GM18519 (cell line): ENCODE data around the gene SS18L1.

Experiments used
- ATAC-seq: cut with Tn5 transposase; IDR thresholded peaks from one replicate; pipeline ENCODE4 v1.9.1; 2021; ENCODE audit warnings: mild to moderate bottlenecking, moderate library complexity; ENCODE audit not compliant: unreplicated experiment, low FRiP score

SS18L1 gene

GRCh38 chr20:62151835-62152364, 8.3 kb downstream of the SS18L1 start:
- ATAC-seq: no peak

- ATAC-seq: no peak
Observed at GRCh38 chr20:62155428-62156253, 12.1 kb downstream of the SS18L1 start.

GRCh38 chr20:62156254-62156556, 12.6 kb downstream of the SS18L1 start:
- ATAC-seq: no peak

GRCh38 chr20:62156592-62157386, 13.2 kb downstream of the SS18L1 start:
- ATAC-seq: no peak

GRCh38 chr20:62157387-62158087, 14.0 kb downstream of the SS18L1 start:
- no peak for ATAC-seq

- ATAC-seq: no peak
Observed at GRCh38 chr20:62158088-62158400, 14.5 kb downstream of the SS18L1 start.

DNA sequence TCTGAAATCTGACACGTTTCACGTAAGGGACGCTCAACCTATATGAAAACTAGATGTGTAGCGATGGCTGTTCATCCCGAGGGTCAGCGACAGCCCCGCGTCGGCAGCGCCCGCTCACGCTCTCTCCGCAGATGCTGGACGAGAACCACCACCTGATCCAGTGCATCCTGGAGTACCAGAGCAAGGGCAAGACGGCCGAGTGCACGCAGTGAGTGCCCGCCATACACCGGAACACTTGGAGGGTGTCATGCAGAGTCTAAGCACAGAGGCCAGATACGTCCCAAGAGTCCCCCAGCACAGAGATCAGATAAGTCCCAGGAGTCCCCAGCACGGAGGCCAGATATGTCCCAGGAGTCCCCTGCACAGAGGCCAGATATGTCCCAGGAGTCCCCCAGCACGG, 15.0 kb downstream of the SS18L1 start:
- ATAC-seq: no peak

DNA sequence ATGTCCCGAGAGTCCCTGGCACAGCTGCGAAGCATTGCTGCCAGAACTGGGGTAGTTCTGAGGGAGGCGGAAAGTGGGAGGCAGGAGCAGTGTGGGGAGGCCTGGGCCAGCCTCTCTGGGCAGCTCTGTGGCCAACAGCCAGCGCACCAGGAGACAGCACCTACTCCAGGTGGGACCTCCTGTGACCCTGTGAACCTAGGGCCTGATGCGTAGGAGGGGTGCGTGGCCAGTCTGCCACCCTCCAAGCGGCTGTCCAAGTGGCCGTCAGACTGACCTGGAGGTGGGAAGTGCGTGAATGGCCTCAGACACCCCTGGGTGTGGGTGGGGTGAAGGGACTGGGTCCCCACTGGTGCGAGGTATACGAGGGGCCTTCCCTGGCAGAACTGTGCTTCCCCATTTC, 15.5 kb downstream of the SS18L1 start:
- no peak for ATAC-seq

GRCh38 chr20:62159839-62160238, 16.3 kb downstream of the SS18L1 start:
- ATAC-seq: no peak

DNA sequence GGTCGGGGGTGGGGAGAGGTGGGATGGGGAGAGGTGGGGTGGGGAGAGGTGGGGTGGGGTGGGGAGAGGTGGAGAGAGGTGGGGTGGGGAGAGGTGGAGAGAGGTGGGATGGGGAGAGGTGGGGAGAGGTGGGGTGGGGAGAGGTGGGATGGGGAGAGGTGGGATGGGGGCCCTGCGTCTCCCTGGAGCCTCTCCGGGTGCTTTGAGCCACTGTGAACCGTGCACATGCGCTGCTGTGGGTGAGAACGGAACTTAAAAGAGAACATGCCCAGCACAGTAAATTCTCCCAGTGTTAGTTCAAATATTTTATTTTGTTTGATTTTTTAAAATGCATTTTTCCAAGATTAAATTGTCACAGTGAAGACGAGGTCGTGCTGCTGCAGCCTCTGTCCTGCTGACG, 16.7 kb downstream of the SS18L1 start:
- ATAC-seq: no peak

DNA sequence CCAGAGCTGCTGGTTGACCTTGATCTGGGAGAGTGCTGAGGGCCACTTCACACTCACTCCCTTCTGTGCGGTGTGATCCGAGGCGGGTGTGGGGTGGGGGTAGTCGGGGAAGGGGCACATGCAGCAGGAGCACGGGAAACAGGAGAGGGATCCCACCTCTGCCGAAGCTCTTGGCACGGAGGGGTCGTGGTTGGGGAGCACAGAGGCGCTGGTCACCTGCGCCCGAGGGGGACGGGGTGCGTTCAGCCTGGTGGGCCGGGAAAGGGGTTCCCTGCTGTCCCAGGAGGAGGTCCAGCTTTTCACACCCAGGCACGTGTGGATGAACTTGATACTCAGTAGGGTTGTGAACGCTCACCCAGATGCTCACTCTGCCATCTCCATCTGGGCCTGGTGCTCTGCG, 17.3 kb downstream of the SS18L1 start:
- ATAC-seq: no peak

DNA sequence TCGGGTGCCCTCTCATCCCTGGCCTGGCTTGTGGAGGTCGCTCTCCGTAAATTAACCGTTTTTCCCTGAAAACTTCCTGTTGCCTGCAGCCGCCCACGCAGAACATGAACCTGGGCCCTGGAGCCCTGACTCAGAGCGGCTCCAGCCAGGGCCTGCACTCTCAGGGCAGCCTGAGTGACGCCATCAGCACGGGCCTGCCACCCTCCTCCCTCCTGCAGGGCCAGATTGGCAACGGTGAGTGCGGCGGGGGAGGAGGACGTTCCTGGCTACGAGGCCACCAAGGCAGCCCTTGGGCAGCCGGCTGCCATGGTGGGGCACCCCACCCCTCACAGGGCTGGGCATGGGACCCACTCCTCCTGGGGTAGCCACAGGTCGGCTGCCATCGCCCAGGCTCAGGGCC, 17.8 kb downstream of the SS18L1 start:
- no peak for ATAC-seq

DNA sequence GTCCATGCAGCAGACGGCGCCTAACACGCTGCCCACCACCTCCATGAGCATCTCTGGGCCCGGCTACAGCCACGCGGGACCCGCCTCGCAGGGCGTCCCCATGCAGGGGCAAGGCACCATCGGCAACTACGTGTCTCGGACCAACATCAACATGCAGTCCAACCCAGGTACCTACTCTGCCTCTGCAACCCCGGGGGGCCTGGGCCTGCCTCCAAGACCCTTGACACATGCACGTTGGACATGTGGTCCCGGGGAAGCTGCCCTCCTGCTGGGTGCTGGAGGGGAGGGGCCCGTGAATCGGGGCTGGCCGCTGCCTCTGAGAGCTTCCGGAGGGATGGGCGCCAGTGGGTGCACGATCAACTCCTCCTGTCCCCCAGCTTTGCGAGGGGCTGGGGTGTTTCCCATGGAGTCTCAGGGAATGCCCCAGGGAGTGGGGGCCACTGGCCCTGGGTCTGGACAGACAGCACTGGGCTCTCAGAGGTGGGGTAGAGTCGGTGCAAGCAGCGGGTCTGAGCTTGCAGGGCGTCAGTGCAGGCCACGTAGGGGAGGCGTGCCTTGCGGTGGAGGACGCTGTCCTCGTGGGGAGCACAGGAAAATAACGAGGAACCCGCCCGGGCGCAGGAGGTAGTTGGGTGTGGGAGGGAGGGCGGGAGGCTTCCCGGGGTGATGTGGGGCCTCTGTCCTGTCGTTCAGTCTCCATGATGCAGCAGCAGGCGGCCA, 19.4 kb downstream of the SS18L1 start:
- no peak for ATAC-seq

- no peak for ATAC-seq
Observed at GRCh38 chr20:62163485-62163865, 19.9 kb downstream of the SS18L1 start.

GRCh38 chr20:62163986-62164762, 20.6 kb downstream of the SS18L1 start:
- no peak for ATAC-seq

DNA sequence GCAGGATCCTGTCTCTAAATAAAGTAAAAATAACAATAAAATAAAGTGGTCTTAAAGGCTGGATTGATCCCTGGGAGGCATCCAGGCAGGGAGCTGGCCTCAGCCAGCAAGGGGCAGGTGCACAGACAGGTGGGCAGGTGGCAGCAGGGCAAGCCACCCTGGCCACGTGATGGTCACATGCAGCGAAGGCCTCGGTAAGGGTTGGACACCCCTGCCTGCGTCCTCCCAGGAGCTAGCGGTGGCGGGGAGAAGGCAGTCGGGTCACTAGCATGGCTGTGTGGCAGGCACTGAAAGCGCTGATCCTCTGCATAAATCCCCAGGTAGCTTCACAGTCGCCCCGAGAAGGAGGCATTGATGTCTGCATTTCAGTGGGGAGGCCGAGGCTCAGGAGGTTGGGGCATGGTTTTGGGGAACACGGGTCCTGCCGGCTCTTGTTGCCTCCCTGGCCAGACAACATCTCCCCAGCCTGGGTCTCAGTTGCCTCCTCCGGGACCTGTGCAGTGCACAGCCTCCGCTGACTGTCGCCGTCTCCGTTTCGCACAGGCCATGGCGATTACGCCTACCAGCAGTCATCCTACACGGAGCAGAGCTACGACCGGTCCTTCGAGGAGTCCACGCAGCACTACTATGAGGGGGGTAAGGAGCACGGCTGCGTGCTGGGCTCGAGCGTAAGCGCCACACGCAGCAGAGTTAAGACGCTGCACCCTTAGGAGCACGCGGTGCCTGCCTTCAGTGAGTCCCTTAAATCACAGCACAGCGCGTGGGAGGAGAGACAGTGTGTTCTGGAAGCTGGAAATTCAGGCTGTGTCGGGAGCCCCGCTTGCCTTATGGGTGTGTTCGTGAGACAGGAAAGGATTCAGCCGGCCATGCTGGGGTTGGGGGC, 21.6 kb downstream of the SS18L1 start:
- no peak for ATAC-seq

GRCh38 chr20:62165762-62166399, 22.3 kb downstream of the SS18L1 start:
- no peak for ATAC-seq

GRCh38 chr20:62167474-62167873, 23.9 kb downstream of the SS18L1 start:
- ATAC-seq: no peak

GRCh38 chr20:62168061-62168460, 24.5 kb downstream of the SS18L1 start:
- ATAC-seq: no peak
